ENCODE measurements around the gene SETD4. TPM values are rescaled to one million over a fixed set of nuclear protein-coding genes. Genes with fewer than 3 reads are reported as not detected.

SETD4 gene
- total RNA-seq, 2 donors from 2014 or later: 16.5 to 19.1 TPM

DNA sequence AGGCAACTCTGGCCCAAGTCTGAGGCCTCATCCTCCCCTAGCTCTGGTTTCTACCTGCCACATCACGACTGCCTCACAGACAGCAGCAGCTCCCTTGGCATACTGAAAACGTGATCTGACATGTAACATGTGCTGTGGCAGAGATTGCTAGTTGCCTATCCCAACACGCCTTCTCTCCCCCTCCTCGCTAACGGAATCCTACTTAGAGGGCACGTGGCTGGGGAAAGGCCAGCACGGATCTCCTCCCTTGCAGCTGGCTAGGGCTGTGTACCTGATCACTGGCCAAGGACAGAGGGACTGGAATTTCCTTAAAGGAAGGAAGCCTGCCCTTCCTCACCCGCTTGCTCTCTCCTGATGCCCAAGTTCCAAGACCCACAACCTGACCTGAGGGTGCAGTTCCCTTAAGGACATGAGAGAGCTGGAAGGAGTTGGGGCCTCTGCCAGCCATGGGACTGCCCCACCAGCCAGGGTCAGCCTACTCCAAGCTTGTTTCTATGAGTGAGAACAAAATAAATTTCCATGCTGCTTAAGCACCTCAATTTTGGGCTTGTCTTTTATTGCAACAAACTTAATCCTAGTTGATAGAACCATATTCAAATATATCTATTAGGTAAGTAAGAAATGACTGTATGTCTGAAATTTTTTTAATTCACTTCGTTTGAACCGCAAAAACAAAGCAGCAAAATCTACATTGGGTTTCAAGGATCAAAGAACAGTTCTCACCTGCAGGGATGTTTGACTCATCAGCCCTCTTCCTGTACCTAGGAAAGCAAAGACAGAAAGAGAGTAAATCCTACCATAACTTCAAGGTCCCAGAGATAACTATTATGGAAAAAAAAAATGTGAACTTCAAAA lies 7.2 kb downstream of the SETD4 start:
- H3K27ac Mint-ChIP-seq: no peak overlapping the region

DNA sequence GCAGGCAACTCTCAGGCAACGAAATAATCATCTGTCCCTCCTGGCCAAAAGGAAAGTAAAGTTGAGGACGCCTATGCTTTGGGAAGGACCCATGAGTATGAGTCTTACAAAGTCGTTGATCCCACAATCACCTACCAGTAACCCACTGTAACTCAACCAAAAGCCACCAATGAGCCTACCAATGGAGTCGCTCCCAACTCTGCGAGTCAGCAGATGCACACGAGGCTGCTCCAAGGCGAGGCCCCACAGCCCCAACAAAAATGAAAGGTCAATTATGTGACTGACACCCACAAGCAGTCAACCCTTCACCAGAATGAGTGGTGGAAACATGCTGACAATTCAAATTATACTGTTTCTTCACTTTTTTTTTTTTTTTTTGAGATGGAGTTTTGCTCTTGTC lies 12.0 kb downstream of the SETD4 start:
- Mint-ChIP-seq H3K27ac (no peak overlapping the region), H3K27me3 (no peaks in the 10 kb centered on the region), H3K4me1 (peaks cover 3% of the 10 kb centered on the region), H3K36me3 (ENCODE audit: low read depth) (peaks cover 10% of the 10 kb centered on the region), H3K4me3 (no peak overlapping the region)
- DNase-seq (no peak), ATAC-seq (no peak)
- H3K9me3 ChIP-seq (ENCODE audit: control insufficient read depth, low read length, poor library complexity, severe bottlenecking): no peaks in the 10 kb centered on the region

More for the DNA sequence above, 7.2 kb downstream of the SETD4 start:
- peaks cover 9% of the 10 kb centered on the region for H3K4me1 Mint-ChIP-seq
- H3K36me3 Mint-ChIP-seq (ENCODE audit: low read depth): peaks cover 8% of the 10 kb centered on the region
- no peaks in the 10 kb centered on the region for H3K9me3 ChIP-seq (ENCODE audit: control insufficient read depth, low read length, poor library complexity, severe bottlenecking)
- H3K27me3 Mint-ChIP-seq: no peaks in the 10 kb centered on the region
- DNase-seq: no peak
- no peak for ATAC-seq
- H3K4me3 Mint-ChIP-seq: no peak overlapping the region

DNA sequence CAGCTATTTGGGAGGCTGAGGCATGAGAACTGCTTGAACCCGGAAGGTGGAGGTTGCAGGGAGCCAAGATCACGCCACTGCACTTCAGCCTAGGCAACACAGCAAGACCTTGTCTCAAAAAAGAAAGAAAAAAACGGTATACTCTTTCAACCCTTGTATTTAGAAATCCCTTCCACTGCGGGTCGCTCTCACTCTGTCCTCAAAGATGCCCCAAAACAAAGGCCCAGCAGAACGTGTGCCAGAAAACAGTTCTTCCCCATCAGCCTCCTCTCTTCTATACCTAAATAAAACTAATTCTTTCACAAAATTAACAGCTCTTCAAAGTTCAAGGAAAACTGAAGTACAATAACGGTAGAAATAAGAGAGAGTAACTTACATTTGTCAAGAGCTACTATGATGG lies 13.2 kb downstream of the SETD4 start:
- H3K36me3 Mint-ChIP-seq (ENCODE audit: low read depth): peaks cover 10% of the 10 kb centered on the region
- DNase-seq (no peak), ATAC-seq (no peak)
- no peaks in the 10 kb centered on the region for H3K9me3 ChIP-seq (ENCODE audit: control insufficient read depth, low read length, poor library complexity, severe bottlenecking)
- no peaks in the 10 kb centered on the region for H3K27me3 Mint-ChIP-seq
- peaks cover 3% of the 10 kb centered on the region for H3K4me1 Mint-ChIP-seq
- H3K27ac Mint-ChIP-seq: no peak overlapping the region
- H3K4me3 Mint-ChIP-seq: no peak overlapping the region

DNA sequence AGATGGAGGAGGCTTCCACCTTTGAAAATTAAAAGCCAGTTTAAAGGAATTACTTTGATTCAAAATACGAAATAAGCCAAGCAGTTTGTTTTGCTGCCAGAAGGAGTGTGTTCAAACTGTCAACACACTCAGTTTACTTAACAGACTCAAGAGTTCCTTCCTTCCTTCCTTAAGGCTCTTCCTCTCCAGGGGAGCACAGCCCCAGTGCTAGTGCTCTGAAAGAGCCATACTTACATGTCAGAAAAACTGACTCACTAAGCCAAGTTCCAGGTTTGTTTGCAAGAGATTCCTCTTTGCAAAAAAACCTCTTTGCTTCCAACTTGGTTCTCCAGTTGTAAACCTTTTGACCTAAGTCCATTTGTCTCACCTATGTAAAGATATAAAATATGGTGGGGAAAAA lies 14.3 kb downstream of the SETD4 start:
- H3K4me3 Mint-ChIP-seq: no peak overlapping the region
- ATAC-seq: no peak
- no peak for DNase-seq
- H3K36me3 Mint-ChIP-seq (ENCODE audit: low read depth): peaks cover 10% of the 10 kb centered on the region
- H3K27ac Mint-ChIP-seq: no peak overlapping the region
- no peaks in the 10 kb centered on the region for H3K9me3 ChIP-seq (ENCODE audit: control insufficient read depth, low read length, poor library complexity, severe bottlenecking)
- H3K4me1 Mint-ChIP-seq: peaks cover 3% of the 10 kb centered on the region
- no peaks in the 10 kb centered on the region for H3K27me3 Mint-ChIP-seq

DNA sequence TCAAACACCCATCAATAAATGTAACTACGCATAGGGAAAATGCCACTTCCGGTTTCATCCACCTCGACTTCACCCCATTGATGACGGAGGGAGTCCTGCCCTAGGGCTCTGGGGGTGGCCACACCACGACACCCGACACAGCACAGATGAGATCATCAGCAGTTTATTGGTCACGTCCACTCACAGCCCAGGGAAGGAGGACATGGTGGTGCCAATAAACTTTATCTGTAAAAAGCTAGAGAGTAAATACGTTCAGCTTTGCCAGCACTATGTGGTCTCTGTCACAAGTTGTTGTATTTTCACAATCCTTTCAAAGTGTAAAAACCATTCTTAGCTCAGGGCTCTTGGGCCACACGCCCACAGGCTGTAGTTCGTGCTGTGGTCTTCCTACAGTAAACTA lies 16.3 kb downstream of the SETD4 start:
- H3K9me3 ChIP-seq (ENCODE audit: control insufficient read depth, low read length, poor library complexity, severe bottlenecking): no peaks in the 10 kb centered on the region
- ATAC-seq (no peak), DNase-seq (no peak)
- H3K4me1 Mint-ChIP-seq: no peaks in the 10 kb centered on the region
- no peaks in the 10 kb centered on the region for H3K27me3 Mint-ChIP-seq
- H3K4me3 Mint-ChIP-seq: no peak overlapping the region
- peaks cover 9% of the 10 kb centered on the region for H3K36me3 Mint-ChIP-seq (ENCODE audit: low read depth)
- H3K27ac Mint-ChIP-seq: no peak overlapping the region

DNA sequence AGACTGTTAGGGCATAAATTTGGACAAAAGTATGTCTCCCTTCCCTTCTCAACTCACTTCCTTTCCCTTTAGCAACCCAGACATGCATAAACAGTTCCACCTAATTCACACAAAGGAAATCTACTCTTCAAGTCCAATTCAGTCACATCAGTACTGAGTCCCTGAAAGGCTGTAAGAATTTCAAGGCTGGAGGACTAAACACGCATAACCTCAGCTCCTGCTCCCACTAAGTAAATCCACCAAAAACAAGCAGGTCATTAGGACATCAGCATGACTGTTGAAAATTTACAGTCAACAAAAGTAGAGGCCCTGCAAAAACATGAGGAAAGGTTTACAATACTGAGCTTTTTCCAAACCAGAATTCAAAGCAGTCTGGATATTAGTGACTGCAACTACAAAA lies 18.4 kb downstream of the SETD4 start:
- ATAC-seq (no peak), DNase-seq (no peak)
- no peaks in the 10 kb centered on the region for H3K9me3 ChIP-seq (ENCODE audit: control insufficient read depth, low read length, poor library complexity, severe bottlenecking)
- H3K27me3 Mint-ChIP-seq: no peaks in the 10 kb centered on the region
- H3K4me1 Mint-ChIP-seq: no peaks in the 10 kb centered on the region
- H3K27ac Mint-ChIP-seq: no peak overlapping the region
- no peak overlapping the region for H3K4me3 Mint-ChIP-seq
- H3K36me3 Mint-ChIP-seq (ENCODE audit: low read depth): peaks cover 18% of the 10 kb centered on the region

DNA sequence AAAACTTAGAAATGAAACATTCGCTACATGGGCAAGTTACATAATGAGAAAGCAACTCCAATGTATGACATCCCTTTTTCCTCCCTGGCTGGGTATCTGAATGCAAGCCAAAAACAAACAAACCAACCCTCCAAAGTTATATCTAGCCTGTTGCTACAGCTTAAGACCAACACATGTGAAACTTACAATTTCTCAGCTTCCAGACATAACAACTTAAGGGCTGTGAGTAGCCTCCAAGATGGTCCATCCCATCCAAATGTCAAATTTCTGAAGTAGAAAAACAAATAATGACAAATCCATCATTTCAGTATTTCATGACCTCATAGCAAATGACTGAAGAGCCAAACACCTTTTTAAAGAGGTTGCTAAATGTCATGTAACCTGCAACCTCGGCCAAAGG lies 19.9 kb downstream of the SETD4 start:
- Mint-ChIP-seq H3K27ac (no peak overlapping the region), H3K4me1 (peaks cover 2% of the 10 kb centered on the region), H3K27me3 (no peaks in the 10 kb centered on the region), H3K4me3 (no peak overlapping the region), H3K36me3 (ENCODE audit: low read depth) (peaks cover 20% of the 10 kb centered on the region)
- no peaks in the 10 kb centered on the region for H3K9me3 ChIP-seq (ENCODE audit: control insufficient read depth, low read length, poor library complexity, severe bottlenecking)
- no peak for ATAC-seq
- DNase-seq: no peak

DNA sequence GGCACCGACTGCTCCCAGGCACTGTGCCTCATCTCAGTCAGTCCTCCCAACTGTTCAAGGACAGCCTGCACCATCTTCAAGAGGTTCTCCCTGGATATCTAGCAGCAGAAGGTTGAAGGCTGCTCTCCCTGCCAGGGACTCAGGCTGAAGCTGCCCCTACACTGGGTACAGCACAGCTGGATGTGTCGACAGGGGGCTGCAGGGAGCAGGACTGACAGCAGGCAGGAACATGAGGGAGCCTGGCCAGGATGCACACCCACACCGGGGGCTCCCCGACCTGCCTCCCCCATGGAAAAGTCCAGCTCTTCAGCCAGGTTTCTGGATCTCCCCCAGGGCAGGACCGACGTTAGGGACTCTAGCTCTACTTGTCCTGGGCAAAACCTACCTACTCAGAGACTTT lies 20.5 kb downstream of the SETD4 start:
- ATAC-seq (no peak), DNase-seq (no peak)
- Mint-ChIP-seq H3K4me1 (peaks cover 2% of the 10 kb centered on the region), H3K4me3 (no peak overlapping the region), H3K27me3 (no peaks in the 10 kb centered on the region), H3K36me3 (ENCODE audit: low read depth) (peaks cover 20% of the 10 kb centered on the region), H3K27ac (no peak overlapping the region)
- H3K9me3 ChIP-seq (ENCODE audit: control insufficient read depth, low read length, poor library complexity, severe bottlenecking): no peaks in the 10 kb centered on the region

DNA sequence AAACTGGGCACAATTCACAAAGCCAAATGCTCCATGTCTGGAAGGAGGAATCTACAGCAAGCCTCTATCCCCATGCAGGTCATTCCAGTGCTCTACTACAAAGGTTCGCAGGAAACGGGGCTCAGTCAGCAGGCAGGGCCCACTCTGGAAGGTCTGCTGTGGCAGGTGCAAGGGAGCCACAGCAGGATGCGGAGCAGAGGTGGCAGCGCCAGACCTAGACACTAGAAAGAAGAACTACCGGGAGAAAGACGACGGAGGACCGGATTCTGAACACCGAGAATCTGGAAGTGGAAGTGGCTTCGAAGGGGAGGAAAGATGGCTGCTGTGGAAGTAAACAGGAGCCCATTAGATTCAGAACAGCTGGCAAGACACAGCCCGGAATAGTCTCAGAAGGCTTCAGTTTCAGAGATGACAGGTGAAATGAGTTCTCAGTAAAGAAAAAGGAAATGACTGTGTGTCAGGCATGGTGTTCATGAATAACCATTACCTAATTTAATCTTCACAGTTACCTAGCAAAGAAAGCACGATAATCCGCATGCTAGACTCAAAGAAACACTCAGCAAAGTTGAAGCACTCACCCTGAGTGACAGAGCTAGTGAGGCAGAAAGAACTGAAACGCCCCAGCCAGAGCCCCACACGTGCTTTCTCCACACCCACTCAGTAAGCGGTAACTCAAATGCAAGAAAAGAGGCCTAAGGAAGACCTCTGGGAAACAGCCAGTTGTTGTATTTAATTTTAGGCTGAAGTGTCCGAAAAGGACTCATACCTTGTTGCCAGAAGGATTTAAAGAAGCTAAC lies 21.4 kb downstream of the SETD4 start:
- peaks cover 2% of the 10 kb centered on the region for H3K4me1 Mint-ChIP-seq
- peaks cover 18% of the 10 kb centered on the region for H3K36me3 Mint-ChIP-seq (ENCODE audit: low read depth)
- DNase-seq (no peak), ATAC-seq (no peak)
- H3K27me3 Mint-ChIP-seq: no peaks in the 10 kb centered on the region
- H3K27ac Mint-ChIP-seq: no peak overlapping the region
- H3K9me3 ChIP-seq (ENCODE audit: control insufficient read depth, low read length, poor library complexity, severe bottlenecking): no peaks in the 10 kb centered on the region
- no peak overlapping the region for H3K4me3 Mint-ChIP-seq

DNA sequence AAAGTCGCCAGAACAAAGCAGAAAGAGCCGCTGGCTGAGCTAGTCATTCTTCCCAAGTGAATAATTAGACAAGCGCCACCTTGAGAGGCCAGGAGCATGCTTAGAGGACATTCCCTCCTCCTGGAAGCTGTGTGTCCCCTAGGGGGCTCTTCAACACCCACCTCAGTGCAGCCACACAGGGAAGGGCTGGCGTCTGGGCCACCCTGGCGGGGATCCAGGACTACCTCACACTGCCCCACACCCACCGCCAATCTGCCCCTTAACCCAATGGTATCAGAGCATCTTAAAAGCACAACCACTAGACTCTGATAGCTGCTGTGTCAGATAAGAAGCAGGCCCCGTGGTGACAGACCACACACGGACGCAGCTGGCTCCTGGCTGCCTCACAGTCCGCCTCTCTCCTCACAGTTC lies 24.9 kb downstream of the SETD4 start:
- H3K4me1 Mint-ChIP-seq: peaks cover 2% of the 10 kb centered on the region
- H3K27ac Mint-ChIP-seq: no peak overlapping the region
- no peaks in the 10 kb centered on the region for H3K27me3 Mint-ChIP-seq
- DNase-seq (no peak), ATAC-seq (no peak)
- no peaks in the 10 kb centered on the region for H3K9me3 ChIP-seq (ENCODE audit: control insufficient read depth, low read length, poor library complexity, severe bottlenecking)
- H3K4me3 Mint-ChIP-seq: no peak overlapping the region
- peaks cover 18% of the 10 kb centered on the region for H3K36me3 Mint-ChIP-seq (ENCODE audit: low read depth)

DNA sequence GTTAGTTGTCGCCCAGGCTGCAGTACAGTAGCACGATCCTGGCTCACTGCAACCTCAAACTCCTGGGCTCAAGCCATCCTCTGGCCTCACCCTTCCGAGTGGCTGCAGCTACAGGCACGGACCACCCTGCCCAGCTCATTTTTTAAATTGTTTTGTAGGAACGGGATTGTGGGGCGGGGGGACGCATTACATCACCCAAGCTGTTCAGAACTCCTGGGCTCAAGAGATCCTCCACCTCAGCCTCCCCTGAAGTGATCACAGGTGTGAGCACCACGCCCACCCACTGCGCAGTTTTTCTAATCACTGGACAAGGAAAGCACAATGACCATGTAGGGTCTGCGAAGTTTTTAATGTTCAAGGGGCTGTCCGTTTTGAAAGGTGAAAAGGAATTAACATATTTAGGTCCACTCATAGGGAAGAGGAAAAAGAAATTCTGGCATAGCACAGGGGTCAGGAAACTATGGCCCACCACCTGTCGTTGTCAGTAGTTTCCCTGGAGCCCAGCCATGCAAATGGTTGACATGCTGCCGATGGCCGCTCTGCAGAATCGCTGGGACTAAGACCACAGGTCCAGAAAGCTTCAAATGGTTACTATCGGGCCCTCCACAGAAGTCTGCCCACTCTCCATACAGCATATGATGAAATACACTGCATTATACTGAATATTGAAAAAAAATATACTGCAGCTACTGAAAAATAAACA lies 26.0 kb downstream of the SETD4 start:
- Mint-ChIP-seq H3K27me3 (no peaks in the 10 kb centered on the region), H3K36me3 (ENCODE audit: low read depth) (peaks cover 17% of the 10 kb centered on the region), H3K4me3 (no peak overlapping the region), H3K27ac (no peak overlapping the region), H3K4me1 (peaks cover 2% of the 10 kb centered on the region)
- H3K9me3 ChIP-seq (ENCODE audit: control insufficient read depth, low read length, poor library complexity, severe bottlenecking): no peaks in the 10 kb centered on the region
- ATAC-seq: no peak
- DNase-seq: no peak

DNA sequence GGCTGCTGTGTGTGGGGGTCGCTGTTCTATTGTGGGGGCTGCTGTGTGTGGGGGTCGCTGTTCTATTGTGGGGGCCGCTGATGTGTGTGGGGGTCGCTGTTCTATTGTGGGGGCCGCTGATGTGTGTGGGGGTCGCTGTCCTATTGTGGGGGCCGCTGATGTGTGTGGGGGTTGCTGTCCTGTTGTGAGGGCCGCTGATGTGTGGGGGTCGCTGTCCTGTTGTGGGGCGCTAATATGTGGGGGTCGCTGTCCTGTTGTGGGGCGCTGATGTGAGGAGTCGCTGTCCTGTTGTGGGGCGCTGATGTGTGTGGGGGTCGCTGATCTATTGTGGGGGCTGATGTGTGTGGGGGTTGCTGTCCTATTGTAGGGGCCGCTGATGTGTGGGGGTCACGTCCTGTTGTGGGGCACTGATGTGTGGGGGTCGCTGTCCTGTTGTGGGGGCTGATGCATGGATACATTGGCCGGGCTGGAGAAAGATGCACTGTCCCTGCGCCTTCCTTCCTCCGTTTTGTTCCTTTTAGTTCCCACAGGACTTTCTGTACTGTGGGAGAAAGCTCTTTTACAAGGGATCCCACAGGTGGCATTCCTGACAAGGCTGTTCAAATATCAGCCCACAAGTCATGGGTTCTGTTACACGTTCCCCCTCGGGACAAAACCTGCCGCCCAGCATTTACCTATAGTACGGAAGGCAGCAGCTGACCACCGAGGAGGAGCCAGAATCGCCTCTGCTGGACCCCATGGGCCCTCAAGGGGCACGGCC lies 27.5 kb downstream of the SETD4 start:
- Mint-ChIP-seq H3K4me1 (peaks cover 7% of the 10 kb centered on the region), H3K27ac (no peak overlapping the region), H3K4me3 (no peak overlapping the region), H3K27me3 (no peaks in the 10 kb centered on the region), H3K36me3 (ENCODE audit: low read depth) (peaks cover 8% of the 10 kb centered on the region)
- DNase-seq: no peak
- H3K9me3 ChIP-seq (ENCODE audit: control insufficient read depth, low read length, poor library complexity, severe bottlenecking): no peaks in the 10 kb centered on the region
- ATAC-seq: no peak

Data from T-helper 17 cell (primary cell).